A549 (cell line): ENCODE results near the gene CCL1.

Experiments
- EHF ChIP-seq: fragments of 250-450 bp; sonication (Bioruptor Pico); IDR thresholded peaks from 2 replicates; pipeline ENCODE4 v1.5.0; 2020; ENCODE audit warnings: mild to moderate bottlenecking
- ESRRA ChIP-seq: fragments of 150-350 bp; IDR thresholded peaks from 2 replicates; pipeline ENCODE4 v1.6.1; 2014; ENCODE audit warnings: mild to moderate bottlenecking, low read length, borderline replicate concordance
- GATA3 ChIP-seq: IDR thresholded peaks from 2 replicates; pipeline ENCODE4 v1.6.1; 2012; ENCODE audit warnings: borderline replicate concordance
- NPAS2 ChIP-seq: fragments of 250-450 bp; sonication (Bioruptor Pico); IDR thresholded peaks from 2 replicates; pipeline ENCODE4 v1.8.0; 2022; ENCODE audit warnings: mild to moderate bottlenecking, moderate library complexity, borderline replicate concordance
- TF ChIP-seq, protein P1 (sequence below): fragments of 250-450 bp; sonication (Bioruptor Pico); IDR thresholded peaks from 2 replicates; pipeline ENCODE4 v1.5.0; 2021; ENCODE audit warnings: mild to moderate bottlenecking, moderate library complexity, borderline replicate concordance
- TF ChIP-seq, protein P2 (sequence below): fragments of >200 bp; sonication (Bioruptor Twin); formaldehyde crosslinking; IDR thresholded peaks from 3 replicates; pipeline ENCODE4 v1.5.1; 2016
- TF ChIP-seq, protein P3 (sequence below): fragments of 150-350 bp; IDR thresholded peaks from 2 replicates; pipeline ENCODE4 v1.6.1; 2014; ENCODE audit warnings: low read depth, mild to moderate bottlenecking, low read length

DNA sequence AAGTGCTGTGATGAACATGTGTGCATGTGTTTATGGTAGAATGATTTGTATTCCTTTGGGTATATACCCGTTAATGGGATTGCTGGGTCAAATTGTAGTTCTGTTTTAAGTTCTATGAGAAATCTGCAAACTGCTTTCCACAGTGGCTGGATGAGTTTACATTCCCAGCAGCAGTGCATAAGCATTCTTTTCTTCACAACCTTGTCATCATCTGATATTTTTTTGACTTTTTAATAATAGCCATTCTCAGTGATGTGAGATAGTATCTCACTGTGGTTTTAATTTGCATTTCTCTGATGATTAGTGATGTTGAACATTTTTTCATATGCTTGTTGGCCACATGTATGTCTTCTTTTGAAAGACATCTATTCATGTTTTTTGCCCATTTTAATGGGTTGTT is 25.3 kb downstream of the CCL1 start:
- TF ChIP-seq, protein P1, sequence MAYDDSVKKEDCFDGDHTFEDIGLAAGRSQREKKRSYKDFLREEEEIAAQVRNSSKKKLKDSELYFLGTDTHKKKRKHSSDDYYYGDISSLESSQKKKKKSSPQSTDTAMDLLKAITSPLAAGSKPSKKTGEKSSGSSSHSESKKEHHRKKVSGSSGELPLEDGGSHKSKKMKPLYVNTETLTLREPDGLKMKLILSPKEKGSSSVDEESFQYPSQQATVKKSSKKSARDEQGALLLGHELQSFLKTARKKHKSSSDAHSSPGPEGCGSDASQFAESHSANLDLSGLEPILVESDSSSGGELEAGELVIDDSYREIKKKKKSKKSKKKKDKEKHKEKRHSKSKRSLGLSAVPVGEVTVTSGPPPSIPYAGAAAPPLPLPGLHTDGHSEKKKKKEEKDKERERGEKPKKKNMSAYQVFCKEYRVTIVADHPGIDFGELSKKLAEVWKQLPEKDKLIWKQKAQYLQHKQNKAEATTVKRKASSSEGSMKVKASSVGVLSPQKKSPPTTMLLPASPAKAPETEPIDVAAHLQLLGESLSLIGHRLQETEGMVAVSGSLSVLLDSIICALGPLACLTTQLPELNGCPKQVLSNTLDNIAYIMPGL (CRISPR knock-in tag): no peak
- TF ChIP-seq, protein P2, sequence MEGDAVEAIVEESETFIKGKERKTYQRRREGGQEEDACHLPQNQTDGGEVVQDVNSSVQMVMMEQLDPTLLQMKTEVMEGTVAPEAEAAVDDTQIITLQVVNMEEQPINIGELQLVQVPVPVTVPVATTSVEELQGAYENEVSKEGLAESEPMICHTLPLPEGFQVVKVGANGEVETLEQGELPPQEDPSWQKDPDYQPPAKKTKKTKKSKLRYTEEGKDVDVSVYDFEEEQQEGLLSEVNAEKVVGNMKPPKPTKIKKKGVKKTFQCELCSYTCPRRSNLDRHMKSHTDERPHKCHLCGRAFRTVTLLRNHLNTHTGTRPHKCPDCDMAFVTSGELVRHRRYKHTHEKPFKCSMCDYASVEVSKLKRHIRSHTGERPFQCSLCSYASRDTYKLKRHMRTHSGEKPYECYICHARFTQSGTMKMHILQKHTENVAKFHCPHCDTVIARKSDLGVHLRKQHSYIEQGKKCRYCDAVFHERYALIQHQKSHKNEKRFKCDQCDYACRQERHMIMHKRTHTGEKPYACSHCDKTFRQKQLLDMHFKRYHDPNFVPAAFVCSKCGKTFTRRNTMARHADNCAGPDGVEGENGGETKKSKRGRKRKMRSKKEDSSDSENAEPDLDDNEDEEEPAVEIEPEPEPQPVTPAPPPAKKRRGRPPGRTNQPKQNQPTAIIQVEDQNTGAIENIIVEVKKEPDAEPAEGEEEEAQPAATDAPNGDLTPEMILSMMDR: no peak
- TF ChIP-seq ESRRA: no peak
- TF ChIP-seq GATA3: no peak
- no peak for TF ChIP-seq NPAS2 (CRISPR knock-in tag)
- no peak for TF ChIP-seq EHF (CRISPR knock-in tag)
- TF ChIP-seq, protein P3, sequence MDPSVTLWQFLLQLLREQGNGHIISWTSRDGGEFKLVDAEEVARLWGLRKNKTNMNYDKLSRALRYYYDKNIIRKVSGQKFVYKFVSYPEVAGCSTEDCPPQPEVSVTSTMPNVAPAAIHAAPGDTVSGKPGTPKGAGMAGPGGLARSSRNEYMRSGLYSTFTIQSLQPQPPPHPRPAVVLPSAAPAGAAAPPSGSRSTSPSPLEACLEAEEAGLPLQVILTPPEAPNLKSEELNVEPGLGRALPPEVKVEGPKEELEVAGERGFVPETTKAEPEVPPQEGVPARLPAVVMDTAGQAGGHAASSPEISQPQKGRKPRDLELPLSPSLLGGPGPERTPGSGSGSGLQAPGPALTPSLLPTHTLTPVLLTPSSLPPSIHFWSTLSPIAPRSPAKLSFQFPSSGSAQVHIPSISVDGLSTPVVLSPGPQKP: no peak
